Measurements from ENCODE around the gene CLTCL1. TPM values are rescaled to one million over a fixed set of nuclear protein-coding genes. Genes with fewer than 3 reads are reported as not detected.
A peak's percentile ranks its signal among the peaks of the same experiment; 100 is the strongest.

CLTCL1 gene
- total and polyA plus RNA-seq, 2 experiments from 2014 or later: 6.6 to 15.1 TPM

- Histone ChIP-seq H2AFZ (no peak overlapping the region), H3K27ac (ENCODE audit: low read depth) (no peak overlapping the region), H3K36me3 (ENCODE audit: insufficient read depth) (no peaks in the 10 kb centered on the region; the same call in 1 of the 2 replicates), H3K9me2 (ENCODE audit: insufficient read depth) (no peaks in the 10 kb centered on the region), H3F3A (replicated peaks; ENCODE audit: low read depth) (0 out of 2 replicates have a peak, but pooled peaks cover 15% of the 10 kb centered on the region), H4K20me1 (replicated peaks; ENCODE audit: insufficient read depth) (no peaks in the 10 kb centered on the region), H3K4me2 (peak overlapping the region; percentile 55; the same call in 1 of the 2 replicates), H3K4me1 (ENCODE audit: insufficient read depth) (peaks cover 4% of the 10 kb centered on the region; the same call in 1 of the 2 replicates), H3K4me3 (no peak overlapping the region), H3K27me3 (ENCODE audit: insufficient read depth) (peaks cover 63% of the 10 kb centered on the region), H3K79me2 (replicated peaks; ENCODE audit: insufficient read depth) (peaks cover 12% of the 10 kb centered on the region)
- Mint-ChIP-seq H3K9me3 (peaks cover 6% of the 10 kb centered on the region; the same call in 1 of the 3 replicates), H3K36me3 (ENCODE audit: low read depth) (peaks cover 10% of the 10 kb centered on the region), H3K27ac (no peak overlapping the region), H3K27me3 (ENCODE audit: insufficient read depth, low read depth, poor library complexity) (peaks cover 49% of the 10 kb centered on the region), H3K4me3 (no peak overlapping the region; the same call in 2 of the 3 replicates), H3K4me1 (peaks cover 24% of the 10 kb centered on the region)
- DNase-seq (ENCODE audit: low spot score) (no peak), ATAC-seq (no peak)
- TF ChIP-seq CTCF (conservative IDR thresholded peaks at IDR 0.05; ENCODE audit: low read depth in 2 of 2) (0 out of 4 replicates have a peak, but pooled peaks of 1 of the 2 experiments have one; percentile 9), ZNF331 (CRISPR knock-in tag; IDR thresholded peaks at IDR 0.05; ENCODE audit: low read depth) (no peak)
- TF ChIP-seq, protein P1, sequence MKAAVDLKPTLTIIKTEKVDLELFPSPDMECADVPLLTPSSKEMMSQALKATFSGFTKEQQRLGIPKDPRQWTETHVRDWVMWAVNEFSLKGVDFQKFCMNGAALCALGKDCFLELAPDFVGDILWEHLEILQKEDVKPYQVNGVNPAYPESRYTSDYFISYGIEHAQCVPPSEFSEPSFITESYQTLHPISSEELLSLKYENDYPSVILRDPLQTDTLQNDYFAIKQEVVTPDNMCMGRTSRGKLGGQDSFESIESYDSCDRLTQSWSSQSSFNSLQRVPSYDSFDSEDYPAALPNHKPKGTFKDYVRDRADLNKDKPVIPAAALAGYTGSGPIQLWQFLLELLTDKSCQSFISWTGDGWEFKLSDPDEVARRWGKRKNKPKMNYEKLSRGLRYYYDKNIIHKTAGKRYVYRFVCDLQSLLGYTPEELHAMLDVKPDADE (IDR thresholded peaks at IDR 0.05): no peak
These were observed 145.1 kb downstream of the CLTCL1 start for GRCh38 chr22:19146215-19146968.

DNA sequence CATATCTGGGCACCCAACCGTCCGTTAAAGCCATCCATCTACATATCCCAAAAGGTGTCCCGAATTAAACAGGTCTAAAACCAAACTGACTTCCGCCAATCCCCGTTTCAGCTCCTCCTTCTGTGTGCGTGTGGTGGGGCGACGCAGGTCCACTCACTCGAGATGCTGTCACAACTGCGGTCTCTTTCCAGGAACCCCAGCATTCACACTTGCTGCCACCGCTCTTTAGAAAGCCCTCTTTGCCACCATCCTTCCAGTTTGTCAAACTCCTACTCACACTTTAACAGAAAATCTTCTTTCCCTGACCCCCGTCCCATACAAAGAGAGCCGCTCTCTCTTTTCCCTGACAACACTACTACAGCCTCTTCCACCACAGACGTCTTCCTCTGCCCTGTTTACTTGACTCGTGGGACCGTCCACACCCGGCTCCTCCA is 147.5 kb downstream of the CLTCL1 start:
- H3K4me1 ChIP-seq (ENCODE audit: insufficient read depth): peaks cover 4% of the 10 kb centered on the region; the same call in 1 of the 2 replicates
- peaks cover 6% of the 10 kb centered on the region for H3K36me3 ChIP-seq (ENCODE audit: insufficient read depth)
- DNase-seq (ENCODE audit: low spot score): no peak
- H4K20me1 ChIP-seq (replicated peaks; ENCODE audit: insufficient read depth): no peaks in the 10 kb centered on the region
- H3K4me2 ChIP-seq: peak overlapping the region; percentile 99
- Mint-ChIP-seq H3K4me1 (peaks cover 19% of the 10 kb centered on the region), H3K27ac (peak overlapping the region; percentile 79), H3K36me3 (ENCODE audit: low read depth) (peaks cover 32% of the 10 kb centered on the region), H3K27me3 (ENCODE audit: insufficient read depth, low read depth, poor library complexity) (peaks cover 39% of the 10 kb centered on the region), H3K9me3 (no peaks in the 10 kb centered on the region), H3K4me3 (peak overlapping the region; percentile 94)
- H3F3A ChIP-seq (replicated peaks; ENCODE audit: low read depth): 0 out of 2 replicates have a peak, but pooled peaks cover 6% of the 10 kb centered on the region
- H3K9me2 ChIP-seq (ENCODE audit: insufficient read depth): no peaks in the 10 kb centered on the region
- no peak for ATAC-seq
- H3K79me2 ChIP-seq (replicated peaks; ENCODE audit: insufficient read depth): peaks cover 12% of the 10 kb centered on the region
- H3K4me3 ChIP-seq: peak overlapping the region; percentile 98
- peaks cover 41% of the 10 kb centered on the region for H3K27me3 ChIP-seq (ENCODE audit: insufficient read depth)
- peak overlapping the region; percentile 81 for H2AFZ ChIP-seq
- TF ChIP-seq ZNF331 (CRISPR knock-in tag; IDR thresholded peaks at IDR 0.05; ENCODE audit: low read depth) (no peak), NANOG (IDR thresholded peaks at IDR 0.05; ENCODE audit: borderline replicate concordance) (no peak), JUNB (IDR thresholded peaks at IDR 0.05; ENCODE audit: unreplicated experiment) (no peak), CTCF (conservative IDR thresholded peaks at IDR 0.05; ENCODE audit: low read depth in 2 of 2) (no peak)
- H3K27ac ChIP-seq (ENCODE audit: low read depth): no peak overlapping the region

Measured in GM23338 (cell line).